GM12873 (cell line): ENCODE results near the gene TRAIP.

Experiments used
- TF ChIP-seq, protein P1 (sequence below): IDR thresholded peaks from 2 replicates; pipeline ENCODE4 v1.5.1; 2012; ENCODE audit warnings: low read depth, mild to moderate bottlenecking, moderate library complexity, low read length, control low read depth; ENCODE audit not compliant: insufficient read depth; ENCODE audit errors: missing control alignments

Gene TRAIP

GRCh38 chr3:49802719-49803464, 53.5 kb downstream of the TRAIP start, which contains the start of gene INKA1:
Gene INKA1, plus strand, starts transcription at chr3:49803261. Its CDS starts 132 bp downstream, at chr3:49803393.
- TF ChIP-seq, protein P1, sequence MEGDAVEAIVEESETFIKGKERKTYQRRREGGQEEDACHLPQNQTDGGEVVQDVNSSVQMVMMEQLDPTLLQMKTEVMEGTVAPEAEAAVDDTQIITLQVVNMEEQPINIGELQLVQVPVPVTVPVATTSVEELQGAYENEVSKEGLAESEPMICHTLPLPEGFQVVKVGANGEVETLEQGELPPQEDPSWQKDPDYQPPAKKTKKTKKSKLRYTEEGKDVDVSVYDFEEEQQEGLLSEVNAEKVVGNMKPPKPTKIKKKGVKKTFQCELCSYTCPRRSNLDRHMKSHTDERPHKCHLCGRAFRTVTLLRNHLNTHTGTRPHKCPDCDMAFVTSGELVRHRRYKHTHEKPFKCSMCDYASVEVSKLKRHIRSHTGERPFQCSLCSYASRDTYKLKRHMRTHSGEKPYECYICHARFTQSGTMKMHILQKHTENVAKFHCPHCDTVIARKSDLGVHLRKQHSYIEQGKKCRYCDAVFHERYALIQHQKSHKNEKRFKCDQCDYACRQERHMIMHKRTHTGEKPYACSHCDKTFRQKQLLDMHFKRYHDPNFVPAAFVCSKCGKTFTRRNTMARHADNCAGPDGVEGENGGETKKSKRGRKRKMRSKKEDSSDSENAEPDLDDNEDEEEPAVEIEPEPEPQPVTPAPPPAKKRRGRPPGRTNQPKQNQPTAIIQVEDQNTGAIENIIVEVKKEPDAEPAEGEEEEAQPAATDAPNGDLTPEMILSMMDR, result peak; percentile 97

- TF ChIP-seq, protein P1, result no peak
These were observed 55.2 kb downstream of the TRAIP start for GRCh38 chr3:49801160-49801559.

DNA sequence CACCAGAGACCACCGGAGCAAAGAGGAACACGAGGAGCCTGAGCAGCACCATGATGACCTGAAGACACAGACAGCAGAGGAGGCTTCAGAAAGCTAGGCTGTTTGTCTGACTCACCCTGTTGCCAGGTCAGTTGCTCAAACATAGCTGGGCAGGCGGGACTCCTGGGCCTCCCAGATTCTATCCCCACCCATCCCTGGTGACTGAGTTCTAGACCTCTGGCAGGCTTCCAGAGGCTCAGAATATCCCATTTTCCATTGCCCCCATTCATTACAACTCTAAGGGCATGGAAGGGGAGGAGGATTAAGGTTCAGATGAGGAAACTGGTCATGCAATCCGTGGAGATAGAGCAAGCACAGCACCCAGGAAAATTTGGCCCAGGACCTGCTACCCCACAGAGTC, 56.6 kb downstream of the TRAIP start, which contains the start of gene CDHR4:
TSS of gene CDHR4 (minus strand) at position 113 of the 400 bp plus-strand sequence. CDS start at position 52, 61 bp downstream.
- TF ChIP-seq, protein P1, result no peak

- TF ChIP-seq, protein P1, result no peak
These were observed 57.3 kb downstream of the TRAIP start for GRCh38 chr3:49799105-49799504.

- TF ChIP-seq, protein P1, result no peak
These were observed 61.1 kb downstream of the TRAIP start for GRCh38 chr3:49794926-49795905.

DNA sequence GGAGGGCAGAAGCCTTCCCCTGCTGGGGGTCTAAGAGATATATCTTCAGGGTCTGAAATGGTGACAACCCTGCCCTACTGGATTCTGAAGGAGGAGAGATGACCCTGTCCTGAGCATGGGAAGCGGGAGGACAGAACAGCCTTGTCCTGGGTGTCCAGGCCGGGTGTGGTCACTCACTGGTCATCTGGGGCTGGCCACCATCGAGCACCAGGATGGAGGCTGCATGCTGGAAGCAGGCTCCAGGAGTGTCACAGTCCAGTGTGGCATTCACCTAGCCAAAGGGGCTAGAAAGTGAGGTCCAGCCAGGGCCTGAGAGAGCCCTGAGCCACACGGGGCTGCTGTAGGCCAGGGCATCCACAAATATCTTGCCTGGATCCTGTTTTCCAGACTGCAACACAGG, 61.9 kb downstream of the TRAIP start:
- TF ChIP-seq, protein P1, result no peak
